A549 (cell line): ENCODE measurements around the gene PTPRN2. TPM values are rescaled to one million over a fixed set of nuclear protein-coding genes. Genes with fewer than 3 reads are reported as not detected.

Experiments used
- ATAC-seq, 2 experiments: fragments of 200-7000 bp in 1 of 2; fragments of >200 bp in 1 of 2; cut with Nextera tagmentation in 1 of 2; cut with Tn5 transposase in 1 of 2; 3 replicates each; pipeline versions ENCODE4 v1.8.0 to v1.9.1; 2018 to 2020; ENCODE audit warnings: mild to moderate bottlenecking in 1 of 2, moderate library complexity in 1 of 2
- CTCF ChIA-PET: fragments of 300-600 bp; sonication (Branson Sonifier 250); formaldehyde crosslinking; extraction: SDS; loops from one replicate; lab custom pipeline; 2021; ENCODE audit warnings: antibody characterized with exemption, inconsistent platforms; lab: Yijun Ruan, JAX
- POLR2A ChIA-PET: fragments of 350-600 bp; formaldehyde crosslinking; extraction: SDS; loops from one replicate; lab custom pipeline; 2021; ENCODE audit warnings: antibody characterized with exemption, inconsistent platforms; lab: Yijun Ruan, JAX
- DNase-seq, 2 experiments: peaks; one replicate each; pipeline versions ENCODE4 v3.0.0 to v3.0.0-alpha.2; 2011 to 2016; ENCODE audit warnings: low read depth in 1 of 2, low spot score in 1 of 2
- FAIRE-seq: peaks from 2 replicates; lab custom pipeline; 2011; peaks lifted over from hg19 to GRCh38; lab: Jason Lieb, UNC
- H3K27ac ChIP-seq, 2 experiments: fragments of >200 bp; sonication (Bioruptor Twin); formaldehyde crosslinking; 3 replicates each; pipeline ENCODE4 v1.5.1; 2016 to 2017
- H3K4me1 ChIP-seq: fragments of >200 bp; sonication (Bioruptor Twin); formaldehyde crosslinking; 3 replicates; pipeline ENCODE4 v1.6.1; 2016
- H3K4me2 ChIP-seq: fragments of >200 bp; sonication (Bioruptor Twin); formaldehyde crosslinking; 3 replicates; pipeline ENCODE4 v1.6.1; 2016
- H3K4me3 ChIP-seq: fragments of >200 bp; sonication (Bioruptor Twin); formaldehyde crosslinking; 3 replicates; pipeline ENCODE4 v1.5.1; 2016
- H3K9me3 ChIP-seq: fragments of >200 bp; sonication (Bioruptor Twin); formaldehyde crosslinking; 3 replicates; pipeline ENCODE4 v1.6.1; 2016
- BHLHE40 ChIP-seq: IDR thresholded peaks from 2 replicates; pipeline ENCODE4 v1.6.1; 2012; ENCODE audit warnings: low read depth, low read length, inconsistent platforms
- CBX2 ChIP-seq: fragments of 200-600 bp; sonication (generic); IDR thresholded peaks from 2 replicates; pipeline ENCODE4 v1.6.1; 2016; ENCODE audit warnings: low read depth, mild to moderate bottlenecking, borderline replicate concordance
- EHF ChIP-seq: fragments of 250-450 bp; sonication (Bioruptor Pico); IDR thresholded peaks from 2 replicates; pipeline ENCODE4 v1.5.0; 2020; ENCODE audit warnings: mild to moderate bottlenecking
- EHMT2 ChIP-seq: fragments of 200-600 bp; sonication (generic); IDR thresholded peaks from 2 replicates; pipeline ENCODE4 v1.6.1; 2016; ENCODE audit warnings: antibody characterized with exemption, low read depth, mild to moderate bottlenecking, moderate library complexity
- ELK1 ChIP-seq: fragments of 150-350 bp; IDR thresholded peaks from 2 replicates; pipeline ENCODE4 v1.6.1; 2014; ENCODE audit warnings: low read depth, mild to moderate bottlenecking, low read length
- EP300 ChIP-seq, 2 experiments: fragments of >200 bp; sonication (Bioruptor Twin); formaldehyde crosslinking; IDR thresholded peaks; 2 replicates in 1 of 2; 3 replicates in 1 of 2; pipeline ENCODE4 v1.6.1; 2016 to 2017
- ESRRA ChIP-seq: fragments of 150-350 bp; IDR thresholded peaks from 2 replicates; pipeline ENCODE4 v1.6.1; 2014; ENCODE audit warnings: mild to moderate bottlenecking, low read length, borderline replicate concordance
- GATA3 ChIP-seq: IDR thresholded peaks from 2 replicates; pipeline ENCODE4 v1.6.1; 2012; ENCODE audit warnings: borderline replicate concordance
- HDAC2 ChIP-seq: fragments of 200-600 bp; sonication (generic); IDR thresholded peaks from 2 replicates; pipeline ENCODE4 v1.6.1; 2016
- HES2 ChIP-seq: fragments of >200 bp; sonication (Bioruptor Twin); formaldehyde crosslinking; IDR thresholded peaks from 2 replicates; pipeline ENCODE4 v1.6.1; 2016
- HOXA7 ChIP-seq: fragments of 250-450 bp; sonication (Bioruptor Pico); IDR thresholded peaks from 2 replicates; pipeline ENCODE4 v1.5.0; 2020; ENCODE audit warnings: mild to moderate bottlenecking, moderate library complexity
- HOXB13 ChIP-seq: fragments of 250-450 bp; sonication (Bioruptor Pico); IDR thresholded peaks from 2 replicates; pipeline ENCODE4 v1.5.0; 2020; ENCODE audit warnings: low read depth, mild to moderate bottlenecking, moderate library complexity
- KDM5A ChIP-seq: fragments of 200-600 bp; sonication (generic); IDR thresholded peaks from 2 replicates; pipeline ENCODE4 v1.6.1; 2016; ENCODE audit warnings: antibody characterized with exemption, mild to moderate bottlenecking
- MAFK ChIP-seq: fragments of 450-650 bp; IDR thresholded peaks from 2 replicates; pipeline ENCODE4 v1.6.1; 2014; ENCODE audit not compliant: partially characterized antibody
- NR3C1 ChIP-seq: fragments of >200 bp; sonication (Bioruptor Twin); formaldehyde crosslinking; IDR thresholded peaks from 3 replicates; pipeline ENCODE4 v1.6.1; 2017
- PBX3 ChIP-seq: IDR thresholded peaks from 2 replicates; pipeline ENCODE4 v1.6.1; 2012
- PHF8 ChIP-seq: fragments of 200-600 bp; sonication (generic); IDR thresholded peaks from 2 replicates; pipeline ENCODE4 v1.6.1; 2016; ENCODE audit warnings: low read depth, mild to moderate bottlenecking, antibody characterized with exemption, moderate library complexity, borderline replicate concordance
- POLR2AphosphoS2 ChIP-seq: conservative IDR thresholded peaks from 2 replicates; pipeline ENCODE4 v1.6.1; 2012; ENCODE audit warnings: low read length, improper control_type of control experiment, inconsistent platforms
- RCOR1 ChIP-seq: fragments of 150-350 bp; IDR thresholded peaks from 2 replicates; pipeline ENCODE4 v1.6.1; 2014; ENCODE audit warnings: antibody characterized with exemption, low read length, low read depth
- REST ChIP-seq: fragments of 200-600 bp; sonication (generic); IDR thresholded peaks from 2 replicates; pipeline ENCODE4 v1.6.1; 2016; ENCODE audit warnings: antibody characterized with exemption, mild to moderate bottlenecking, moderate library complexity
- SMC3 ChIP-seq: fragments of >200 bp; sonication (Bioruptor Twin); formaldehyde crosslinking; IDR thresholded peaks from 3 replicates; pipeline ENCODE4 v1.6.1; 2018; ENCODE audit warnings: inconsistent platforms
- TFCP2L1 ChIP-seq: fragments of 250-450 bp; sonication (Bioruptor Pico); IDR thresholded peaks from 2 replicates; pipeline ENCODE4 v1.5.0; 2021; ENCODE audit warnings: mild to moderate bottlenecking
- TP53 ChIP-seq: fragments of 250-450 bp; sonication (Bioruptor Pico); IDR thresholded peaks from 2 replicates; pipeline ENCODE4 v1.5.0; 2021; ENCODE audit warnings: mild to moderate bottlenecking, moderate library complexity
- ZNF302 ChIP-seq: fragments of 250-450 bp; sonication (Bioruptor Pico); IDR thresholded peaks from 2 replicates; pipeline ENCODE4 v1.9.0; 2021; ENCODE audit warnings: inconsistent platforms, mild to moderate bottlenecking, moderate library complexity
- WGBS: methylation state at CpG from one replicate; pipeline ENCODE4 v1.1.6; 2017; ENCODE audit errors: missing lambda C conversion rate; 5-methylcytosine and 5-hydroxymethylcytosine counted together
- polyA plus RNA-seq, 4 experiments: library from polyadenylated mRNA; depleted of rRNA in 3 of 4; stranded (reverse); fragments of >200 nt; fragmentation: RNase III in 1 of 4; extraction: RNeasy Plus Mini Kit Qiagen cat#74134 plus additional on column Dnase treatment in 1 of 4; gene quantifications; 2 replicates in 3 of 4; 3 replicates in 1 of 4; pipeline ENCODE4 v1.2.3, GENCODE V29; 2011 to 2017
- TF ChIP-seq, protein P1 (sequence below): fragments of 250-450 bp; sonication (Bioruptor Pico); IDR thresholded peaks from 2 replicates; pipeline ENCODE4 v1.5.0; 2020; ENCODE audit warnings: low read depth, mild to moderate bottlenecking, moderate library complexity
- TF ChIP-seq, protein P2 (sequence below): fragments of >200 bp; sonication (Bioruptor Twin); formaldehyde crosslinking; IDR thresholded peaks from 3 replicates; pipeline ENCODE4 v1.5.1; 2016
- TF ChIP-seq, protein P3 (sequence below): IDR thresholded peaks from 2 replicates; pipeline ENCODE4 v1.6.1; 2012

PTPRN2 gene
- polyA plus RNA-seq, 2 of the 4 experiments (the other 2 are of a cell fraction) = 0.41 to 1.2 TPM

DNA sequence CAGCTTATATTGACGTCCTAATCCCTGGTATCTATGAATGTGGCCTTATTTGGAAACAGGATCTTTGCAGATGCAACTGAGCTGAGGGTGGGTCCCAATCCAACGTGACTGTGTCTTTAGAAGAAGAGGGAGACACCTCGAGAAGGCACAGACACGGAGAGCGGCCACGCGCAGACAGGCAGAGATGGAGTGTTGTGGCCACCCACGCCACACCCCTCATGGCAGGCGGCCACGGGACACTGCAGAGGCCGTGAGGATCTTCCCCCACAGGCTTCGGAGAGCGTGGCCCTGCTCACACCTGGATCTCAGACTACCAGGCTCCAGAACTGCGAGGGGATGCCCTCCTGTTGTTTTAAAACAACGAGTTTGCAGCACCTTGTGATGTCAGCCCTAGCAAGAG, 1005.9 kb downstream of the PTPRN2 start:
- Histone ChIP-seq H3K4me2 (no peak overlapping the region), H3K9me3 (no peaks in the 10 kb centered on the region), H3K27ac (no peak overlapping the region), H3K4me1 (no peaks in the 10 kb centered on the region), H3K4me3 (no peak overlapping the region)
- no peak for TF ChIP-seq CBX2
- no peak for TF ChIP-seq REST
- TF ChIP-seq, protein P1, sequence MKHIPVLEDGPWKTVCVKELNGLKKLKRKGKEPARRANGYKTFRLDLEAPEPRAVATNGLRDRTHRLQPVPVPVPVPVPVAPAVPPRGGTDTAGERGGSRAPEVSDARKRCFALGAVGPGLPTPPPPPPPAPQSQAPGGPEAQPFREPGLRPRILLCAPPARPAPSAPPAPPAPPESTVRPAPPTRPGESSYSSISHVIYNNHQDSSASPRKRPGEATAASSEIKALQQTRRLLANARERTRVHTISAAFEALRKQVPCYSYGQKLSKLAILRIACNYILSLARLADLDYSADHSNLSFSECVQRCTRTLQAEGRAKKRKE (CRISPR knock-in tag) = no peak
- no peak for TF ChIP-seq GATA3
- TF ChIP-seq, protein P2, sequence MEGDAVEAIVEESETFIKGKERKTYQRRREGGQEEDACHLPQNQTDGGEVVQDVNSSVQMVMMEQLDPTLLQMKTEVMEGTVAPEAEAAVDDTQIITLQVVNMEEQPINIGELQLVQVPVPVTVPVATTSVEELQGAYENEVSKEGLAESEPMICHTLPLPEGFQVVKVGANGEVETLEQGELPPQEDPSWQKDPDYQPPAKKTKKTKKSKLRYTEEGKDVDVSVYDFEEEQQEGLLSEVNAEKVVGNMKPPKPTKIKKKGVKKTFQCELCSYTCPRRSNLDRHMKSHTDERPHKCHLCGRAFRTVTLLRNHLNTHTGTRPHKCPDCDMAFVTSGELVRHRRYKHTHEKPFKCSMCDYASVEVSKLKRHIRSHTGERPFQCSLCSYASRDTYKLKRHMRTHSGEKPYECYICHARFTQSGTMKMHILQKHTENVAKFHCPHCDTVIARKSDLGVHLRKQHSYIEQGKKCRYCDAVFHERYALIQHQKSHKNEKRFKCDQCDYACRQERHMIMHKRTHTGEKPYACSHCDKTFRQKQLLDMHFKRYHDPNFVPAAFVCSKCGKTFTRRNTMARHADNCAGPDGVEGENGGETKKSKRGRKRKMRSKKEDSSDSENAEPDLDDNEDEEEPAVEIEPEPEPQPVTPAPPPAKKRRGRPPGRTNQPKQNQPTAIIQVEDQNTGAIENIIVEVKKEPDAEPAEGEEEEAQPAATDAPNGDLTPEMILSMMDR = no peak
- no peak for TF ChIP-seq HOXB13 (CRISPR knock-in tag)
- no peak for TF ChIP-seq HDAC2
- no peak for TF ChIP-seq TP53 (CRISPR knock-in tag)
- no peak for TF ChIP-seq BHLHE40
- TF ChIP-seq ELK1 = no peak
- TF ChIP-seq ZNF302 = no peak
- TF ChIP-seq PHF8 = no peak
- no peak for TF ChIP-seq HOXA7 (CRISPR knock-in tag)
- no peak for TF ChIP-seq KDM5A
- TF ChIP-seq HES2 = no peak
- TF ChIP-seq EHF (CRISPR knock-in tag) = no peak
- TF ChIP-seq POLR2AphosphoS2 = no peak
- TF ChIP-seq NR3C1 = no peak
- ATAC-seq (no peak), DNase-seq (no peak), FAIRE-seq (no peak)
- ChIA-PET CTCF (no interaction called here), POLR2A (no interaction called here)
- WGBS = 39% methylated on average over 14 of the region's 15 CpGs

DNA sequence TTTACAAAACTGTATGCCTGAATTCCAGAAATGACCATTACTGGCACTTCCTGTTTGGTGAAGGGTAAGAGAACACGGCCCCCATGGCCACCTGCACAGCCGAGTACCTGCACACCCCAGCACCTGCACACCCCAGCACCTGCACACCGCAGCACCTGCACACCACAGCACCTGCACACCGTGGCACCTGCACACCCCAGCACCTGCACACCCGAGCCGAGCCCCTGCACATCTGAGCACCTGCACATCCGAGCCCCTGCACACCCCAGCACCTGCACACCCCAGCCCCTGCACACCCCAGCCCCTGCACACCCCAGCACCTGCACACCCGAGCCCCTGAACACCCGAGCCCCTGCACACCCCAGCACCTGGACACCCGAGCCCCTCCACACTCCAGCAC, 1007.3 kb downstream of the PTPRN2 start:
- WGBS = 5% methylated on average over 2 of the region's 10 CpGs
- DNase-seq = no peak
- no peaks in the 10 kb centered on the region for H3K4me1 ChIP-seq
- no peak for FAIRE-seq
- no peak overlapping the region for H3K27ac ChIP-seq
- ATAC-seq = no peak
- H3K9me3 ChIP-seq = no peaks in the 10 kb centered on the region
- ChIA-PET CTCF (no interaction called here), POLR2A (no interaction called here)
- no peak overlapping the region for H3K4me2 ChIP-seq
- H3K4me3 ChIP-seq = no peak overlapping the region
- no peak for TF ChIP-seq ELK1
- no peak for TF ChIP-seq NR3C1
- no peak for TF ChIP-seq ESRRA
- no peak for TF ChIP-seq EHMT2
- TF ChIP-seq TFCP2L1 (CRISPR knock-in tag) = no peak
- TF ChIP-seq, protein P1 (CRISPR knock-in tag) = no peak
- no peak for TF ChIP-seq EP300 (IDR thresholded peaks at IDR 0.05)
- no peak for TF ChIP-seq EHF (CRISPR knock-in tag)
- TF ChIP-seq SMC3 = no peak
- TF ChIP-seq HES2 = no peak
- TF ChIP-seq, protein P3, sequence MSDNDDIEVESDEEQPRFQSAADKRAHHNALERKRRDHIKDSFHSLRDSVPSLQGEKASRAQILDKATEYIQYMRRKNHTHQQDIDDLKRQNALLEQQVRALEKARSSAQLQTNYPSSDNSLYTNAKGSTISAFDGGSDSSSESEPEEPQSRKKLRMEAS = no peak
- no peak for TF ChIP-seq PBX3
- TF ChIP-seq RCOR1 = no peak
- TF ChIP-seq MAFK = no peak
